Caco-2 (cell line): ENCODE measurements around the gene PLA2G2F. TPM values are rescaled to one million over a fixed set of nuclear protein-coding genes. Genes with fewer than 3 reads are reported as not detected.

Experiments used
- BruUV-seq: library from RNA; stranded (reverse); fragments of 400-500 nt; replicated peaks from 2 replicates; lab custom pipeline; 2021; lab: Mats Ljungman, UMichigan
- CTCF ChIA-PET: fragments of 300-600 bp; sonication (Branson Sonifier 250); formaldehyde crosslinking; loops from one replicate; lab custom pipeline; 2022; ENCODE audit warnings: antibody characterized with exemption; lab: Charles Lee
- POLR2A ChIA-PET: fragments of 300-600 bp; sonication (Branson Sonifier 250); formaldehyde crosslinking; loops from one replicate; lab custom pipeline; 2022; ENCODE audit warnings: antibody characterized with exemption; lab: Charles Lee
- DNase-seq, 2 experiments: peaks; one replicate each; pipeline versions ENCODE4 v3.0.0 to v3.0.0-alpha.2; 2020 to 2022
- H3K27me3 ChIP-seq: replicated peaks from 2 replicates; pipeline ENCODE4 v1.6.0; 2011; ENCODE audit warnings: low read length; ENCODE audit not compliant: control insufficient read depth, insufficient read depth
- H3K36me3 ChIP-seq: 2 replicates; pipeline ENCODE4 v1.5.1; 2011; ENCODE audit warnings: low read length; ENCODE audit not compliant: control insufficient read depth, insufficient read depth
- H3K4me1 ChIP-seq: fragments of 250-450 bp; sonication (Bioruptor Pico); 2 replicates; pipeline ENCODE4 v1.5.1; 2020; ENCODE audit warnings: mild to moderate bottlenecking
- H3K4me3 ChIP-seq: 2 replicates; pipeline ENCODE4 v1.5.1; 2011; ENCODE audit warnings: low read depth, mild to moderate bottlenecking, control low read depth, low read length
- H3K9me3 ChIP-seq: fragments of 250-450 bp; sonication (Bioruptor Pico); 2 replicates; pipeline ENCODE4 v1.5.1; 2020; ENCODE audit warnings: mild to moderate bottlenecking, moderate library complexity
- H3K27ac Mint-ChIP-seq: one replicate; pipeline ENCODE4 v1.8.0; 2022; ENCODE audit warnings: mixed read lengths; ENCODE audit not compliant: unreplicated experiment
- H3K27me3 Mint-ChIP-seq: one replicate; pipeline ENCODE4 v1.8.0; 2022; ENCODE audit warnings: mixed read lengths; ENCODE audit not compliant: insufficient read depth, unreplicated experiment
- H3K36me3 Mint-ChIP-seq: one replicate; pipeline ENCODE4 v1.8.0; 2022; ENCODE audit warnings: mild to moderate bottlenecking, mixed read lengths; ENCODE audit not compliant: insufficient read depth, unreplicated experiment
- H3K4me1 Mint-ChIP-seq: one replicate; pipeline ENCODE4 v1.8.0; 2022; ENCODE audit warnings: low read depth, mixed read lengths; ENCODE audit not compliant: unreplicated experiment
- H3K4me3 Mint-ChIP-seq: one replicate; pipeline ENCODE4 v1.8.0; 2022; ENCODE audit warnings: mild to moderate bottlenecking, moderate library complexity, mixed read lengths; ENCODE audit not compliant: unreplicated experiment
- H3K9me3 Mint-ChIP-seq: one replicate; pipeline ENCODE4 v1.8.0; 2022; ENCODE audit warnings: mixed read lengths; ENCODE audit not compliant: unreplicated experiment
- CTCF ChIP-seq, 2 experiments: fragments of 200-600 bp in 1 of 2; IDR thresholded peaks; 1 replicate in 1 of 2; 2 replicates in 1 of 2; pipeline versions ENCODE4 v1.5.1 to v1.8.0; 2011 to 2022; ENCODE audit warnings: antibody characterized with exemption in 1 of 2, control low read depth in 1 of 2, inconsistent platforms in 1 of 2, low read depth in 1 of 2, low read length in 1 of 2, mild to moderate bottlenecking in 1 of 2, moderate library complexity in 1 of 2; ENCODE audit not compliant: insufficient read depth in 1 of 2, severe bottlenecking in 1 of 2, unreplicated experiment in 1 of 2
- intact Hi-C: fragments of 100-400 bp; cut with micrococcal nuclease; formaldehyde crosslinking; loops from one replicate; pipeline ENCODE4 v1.10.0; 2022; ENCODE audit not compliant: unreplicated experiment
- total RNA-seq: library from RNA; stranded (reverse); gene quantifications from 2 replicates; pipeline ENCODE4 v1.2.3, GENCODE V29; 2022

The PLA2G2F gene
- total RNA-seq, 1 experiment from 2014 or later: not detected

GRCh38 chr1:20192364-20192763, 53.2 kb downstream of the PLA2G2F start:
- BruUV-seq: no TSS peak
- H3K27me3 ChIP-seq: no peaks in the 10 kb centered on the region
- no peaks in the 10 kb centered on the region for H3K36me3 Mint-ChIP-seq
- no peak overlapping the region for H3K4me3 ChIP-seq
- ChIA-PET POLR2A (no interaction called here), CTCF (no interaction called here)
- intact Hi-C loops: no loop called here
- no peak overlapping the region for H3K4me3 Mint-ChIP-seq
- no peaks in the 10 kb centered on the region for H3K9me3 Mint-ChIP-seq
- H3K4me1 ChIP-seq: no peaks in the 10 kb centered on the region
- H3K4me1 Mint-ChIP-seq: no peaks in the 10 kb centered on the region
- no peak for TF ChIP-seq CTCF (IDR thresholded peaks at IDR 0.05; ENCODE audit: insufficient read depth in 1 of 2, low read depth in 1 of 2, low read length in 1 of 2, severe bottlenecking in 1 of 2, unreplicated experiment in 1 of 2)
- no peak overlapping the region for H3K27ac Mint-ChIP-seq
- DNase-seq: no peak
- peaks cover 12% of the 10 kb centered on the region for H3K27me3 Mint-ChIP-seq
- H3K36me3 ChIP-seq: no peaks in the 10 kb centered on the region
- no peaks in the 10 kb centered on the region for H3K9me3 ChIP-seq

GRCh38 chr1:20192871-20193411, 53.8 kb downstream of the PLA2G2F start:
- POLR2A ChIA-PET: no interaction called here
- Histone ChIP-seq H3K36me3 (no peaks in the 10 kb centered on the region), H3K4me3 (no peak overlapping the region), H3K9me3 (no peaks in the 10 kb centered on the region), H3K27me3 (no peaks in the 10 kb centered on the region), H3K4me1 (no peaks in the 10 kb centered on the region)
- CTCF ChIA-PET: no interaction called here
- no peaks in the 10 kb centered on the region for H3K9me3 Mint-ChIP-seq
- no TSS peak for BruUV-seq
- no peaks in the 10 kb centered on the region for H3K36me3 Mint-ChIP-seq
- no peak overlapping the region for H3K27ac Mint-ChIP-seq
- TF ChIP-seq CTCF (IDR thresholded peaks at IDR 0.05; ENCODE audit: insufficient read depth in 1 of 2, low read depth in 1 of 2, low read length in 1 of 2, severe bottlenecking in 1 of 2, unreplicated experiment in 1 of 2): no peak
- intact Hi-C loops: no loop called here
- no peak overlapping the region for H3K4me3 Mint-ChIP-seq
- no peak for DNase-seq
- peaks cover 11% of the 10 kb centered on the region for H3K27me3 Mint-ChIP-seq
- no peaks in the 10 kb centered on the region for H3K4me1 Mint-ChIP-seq

DNA sequence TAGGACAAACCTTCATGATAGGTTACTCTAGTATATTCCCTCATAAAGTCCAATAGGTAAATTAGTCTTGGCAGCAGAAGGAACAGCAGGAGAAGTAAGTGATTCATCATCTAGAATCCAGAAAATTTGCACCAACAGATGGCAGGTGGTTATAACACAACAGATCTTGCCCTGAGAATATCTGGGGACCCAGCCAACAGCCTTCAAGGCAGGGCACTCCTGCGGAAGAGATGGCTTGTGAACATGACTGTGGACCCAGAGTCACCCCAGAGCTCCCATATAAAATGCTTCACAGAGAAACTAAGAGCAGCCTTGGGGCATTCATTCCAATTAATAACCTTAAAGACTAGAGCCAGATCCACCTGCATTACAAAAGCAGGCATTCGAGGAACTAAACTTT, 55.1 kb downstream of the PLA2G2F start:
- no peak overlapping the region for H3K4me3 ChIP-seq
- no TSS peak for BruUV-seq
- H3K27me3 ChIP-seq: no peaks in the 10 kb centered on the region
- POLR2A ChIA-PET: no interaction called here
- no peak for DNase-seq
- Mint-ChIP-seq H3K27ac (no peak overlapping the region), H3K4me1 (no peaks in the 10 kb centered on the region), H3K27me3 (peaks cover 3% of the 10 kb centered on the region), H3K36me3 (no peaks in the 10 kb centered on the region), H3K9me3 (no peaks in the 10 kb centered on the region), H3K4me3 (no peak overlapping the region)
- no peaks in the 10 kb centered on the region for H3K36me3 ChIP-seq
- CTCF ChIA-PET: no interaction called here
- intact Hi-C loops: no loop called here
- no peaks in the 10 kb centered on the region for H3K4me1 ChIP-seq
- TF ChIP-seq CTCF (IDR thresholded peaks at IDR 0.05; ENCODE audit: insufficient read depth in 1 of 2, low read depth in 1 of 2, low read length in 1 of 2, severe bottlenecking in 1 of 2, unreplicated experiment in 1 of 2): no peak
- no peaks in the 10 kb centered on the region for H3K9me3 ChIP-seq
